Heart left ventricle (tissue), 16 donors: ENCODE measurements around the gene RARRES2. TPM values are rescaled to one million over a fixed set of nuclear protein-coding genes. Genes with fewer than 3 reads are reported as not detected.

Source experiments
- ATAC-seq, 4 donors: fragments of 200-7000 bp; cut with Tn5 transposase; one replicate each; pipeline ENCODE4 v1.9.1; 2020 to 2022; ENCODE audit warnings: moderate library complexity in 4 of 4, mild to moderate bottlenecking in 3 of 4, moderate number of reproducible peaks in 1 of 4
- DNase-seq, 5 donors: peaks; one replicate each; pipeline ENCODE4 v3.0.0-alpha.2; 2020
- H3K27ac ChIP-seq, 12 donors: fragments of 200-600 bp; sonication (generic) in 4 of 12; one replicate each; pipeline versions ENCODE4 v1.5.0 to v1.8.0; 2016 to 2022; ENCODE audit warnings: mild to moderate bottlenecking in 2 of 12
- H3K27me3 ChIP-seq, 9 donors: fragments of 200-600 bp; sonication (generic) in 2 of 9; one replicate each; pipeline versions ENCODE4 v1.5.1 to v1.8.0; 2016 to 2022; ENCODE audit warnings: mild to moderate bottlenecking in 3 of 9
- H3K36me3 ChIP-seq, 9 donors: fragments of 200-600 bp; sonication (generic) in 2 of 9; one replicate each; pipeline versions ENCODE4 v1.5.0 to v1.8.0; 2018 to 2022; ENCODE audit warnings: mild to moderate bottlenecking in 2 of 9
- H3K4me1 ChIP-seq, 12 donors: fragments of 200-600 bp; sonication (generic) in 4 of 12; one replicate each; pipeline versions ENCODE4 v1.5.0 to v1.8.0; 2016 to 2022; ENCODE audit warnings: mild to moderate bottlenecking in 3 of 12
- H3K4me3 ChIP-seq, 12 donors: fragments of 200-600 bp; sonication (generic) in 4 of 12; one replicate each; pipeline versions ENCODE4 v1.5.0 to v1.8.0; 2017 to 2022; ENCODE audit warnings: mild to moderate bottlenecking in 9 of 12, moderate library complexity in 4 of 12
- H3K9me3 ChIP-seq, 12 donors: fragments of 200-600 bp; sonication (generic) in 4 of 12; one replicate each; pipeline versions ENCODE4 v1.5.0 to v1.8.0; 2016 to 2022; ENCODE audit warnings: mild to moderate bottlenecking in 1 of 12
- POLR2A ChIP-seq, 2 donors: fragments of 450-650 bp; IDR thresholded peaks; one replicate each; pipeline ENCODE4 v1.6.1; 2017; ENCODE audit warnings: antibody characterized with exemption in 2 of 2, mild to moderate bottlenecking in 2 of 2, moderate library complexity in 2 of 2
- WGBS, 4 donors: extraction: QIAGEN DNeasy Blood & Tissue Kit in 2 of 4; methylation state at CpG; one replicate each; pipeline versions ENCODE4 v1.1.5 to v1.1.7; 2013 to 2018; 5-methylcytosine and 5-hydroxymethylcytosine counted together
- intact Hi-C, 10 donors: fragments of 100-400 bp; cut with DNase I; formaldehyde crosslinking; loops; one replicate each; pipeline versions ENCODE4 v1.11.1 to v1.14.2; 2022
- polyA plus RNA-seq, 2 donors: library from polyadenylated mRNA; stranded (reverse); fragments of 200-250 nt; gene quantifications; one replicate each; pipeline ENCODE4 v1.2.3, GENCODE V29; 2013
- total RNA-seq, 9 donors: library from RNA; depleted of rRNA in 2 of 9; stranded (reverse); fragments of >200 nt in 2 of 9; fragmentation: NEBNext Ultra II Directional in 3 of 9; extraction: Animal tissue kit (Norgen Biotek cat#: 25700) in 3 of 9; gene quantifications; one replicate each; pipeline versions ENCODE4 v1.1.0 to v1.2.4, GENCODE V29; 2016 to 2023
- TF ChIP-seq, protein P1 (sequence below), 12 donors: fragments of 200-600 bp; sonication (generic) in 4 of 12; IDR thresholded peaks; one replicate each; pipeline versions ENCODE4 v1.5.0 to v1.8.0; 2018 to 2022; ENCODE audit warnings: antibody characterized with exemption in 12 of 12, mild to moderate bottlenecking in 5 of 12
- donor health status: ischemic (EF 13 %, LVEDD 7.1; RV severe dilation, severe dysfunction).
- donor health status: healthy with polysubstance abuse.
- donor health status: DM: no; HTN: yes; CAD: no.
- donor health status: DM: no; HTN: no; CAD: no.
- donor health status: ischemic (EF 25% LVEDD 6.9; RV normal size, moderate dysfunction).
- donor health status: ischemic (EF 25% LVEDD 5.7; RV mildly dilated, moderate dysfunction).
- donor health status: healthy.
- donor health status: DM: yes; HTN: yes; CAD: no.
- donor health status: ischemic (EF 35%, LVEDD 5.7; RV mildly dilated, moderate dysfunction).
- donor health status: nonischemic (EF 11% LVEDD 7.7; RV severe dilation, severe dysfunction).
- donor health status: DM: yes; HTN: yes; CAD: no.
- donor health status: PGD.
- donor health status: ischemic (EF 29% LVEDD 5.4; RV normal size, mild dysfunction).
- donor health status: nonischemic (EF 23%, LVEDD 6.1; RV moderate dilation, normal function).

The RARRES2 gene
- total and polyA plus RNA-seq, 11 donors: 3.9 to 108 (median 12.6) TPM

DNA sequence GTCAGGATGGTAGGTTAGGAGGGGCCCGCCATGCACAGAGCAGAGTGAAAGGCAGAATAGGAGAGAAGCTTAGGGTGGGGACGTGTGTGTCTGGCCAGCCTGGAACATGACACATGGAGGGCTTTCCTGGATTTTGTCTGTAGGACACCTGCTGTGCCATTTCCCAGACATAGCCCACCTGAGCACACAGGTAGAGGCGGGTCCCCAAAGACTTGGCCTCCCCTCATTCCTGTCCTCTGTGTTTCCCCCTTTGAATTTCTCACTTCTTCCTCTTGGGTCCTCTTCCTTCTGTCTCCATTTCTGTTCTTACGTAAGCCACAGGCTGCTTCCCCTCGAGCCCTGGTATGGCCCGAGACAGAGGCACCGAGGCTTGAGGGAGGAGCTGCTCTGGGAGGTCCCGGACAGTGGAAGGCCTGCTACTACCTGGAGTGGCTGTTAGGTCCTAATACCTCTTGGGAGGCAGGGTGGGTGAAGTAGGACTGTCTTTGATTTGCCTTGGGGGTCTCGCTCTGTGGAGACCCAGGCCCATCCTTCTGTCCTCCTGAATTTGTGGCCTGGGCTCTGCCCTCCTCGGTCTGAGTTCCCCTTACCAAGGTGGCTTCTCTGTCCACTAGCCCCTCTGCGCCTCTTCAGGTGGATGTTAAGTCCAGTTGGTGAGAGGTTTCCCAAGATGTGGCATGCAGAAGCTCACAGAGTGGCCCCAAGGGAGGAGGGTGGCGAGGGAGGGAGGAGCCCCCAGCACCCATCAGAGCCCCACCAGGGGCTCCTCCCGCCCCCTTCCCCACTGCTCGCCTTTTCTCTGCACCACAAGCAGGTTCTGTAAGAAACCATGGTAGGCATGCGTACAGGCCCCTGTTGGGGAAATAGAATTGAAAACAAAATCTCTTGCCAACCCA is 43.2 kb upstream of the RARRES2 start:
- TF ChIP-seq, protein P1, sequence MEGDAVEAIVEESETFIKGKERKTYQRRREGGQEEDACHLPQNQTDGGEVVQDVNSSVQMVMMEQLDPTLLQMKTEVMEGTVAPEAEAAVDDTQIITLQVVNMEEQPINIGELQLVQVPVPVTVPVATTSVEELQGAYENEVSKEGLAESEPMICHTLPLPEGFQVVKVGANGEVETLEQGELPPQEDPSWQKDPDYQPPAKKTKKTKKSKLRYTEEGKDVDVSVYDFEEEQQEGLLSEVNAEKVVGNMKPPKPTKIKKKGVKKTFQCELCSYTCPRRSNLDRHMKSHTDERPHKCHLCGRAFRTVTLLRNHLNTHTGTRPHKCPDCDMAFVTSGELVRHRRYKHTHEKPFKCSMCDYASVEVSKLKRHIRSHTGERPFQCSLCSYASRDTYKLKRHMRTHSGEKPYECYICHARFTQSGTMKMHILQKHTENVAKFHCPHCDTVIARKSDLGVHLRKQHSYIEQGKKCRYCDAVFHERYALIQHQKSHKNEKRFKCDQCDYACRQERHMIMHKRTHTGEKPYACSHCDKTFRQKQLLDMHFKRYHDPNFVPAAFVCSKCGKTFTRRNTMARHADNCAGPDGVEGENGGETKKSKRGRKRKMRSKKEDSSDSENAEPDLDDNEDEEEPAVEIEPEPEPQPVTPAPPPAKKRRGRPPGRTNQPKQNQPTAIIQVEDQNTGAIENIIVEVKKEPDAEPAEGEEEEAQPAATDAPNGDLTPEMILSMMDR (IDR thresholded peaks at IDR 0.05): no peak
- TF ChIP-seq POLR2A (IDR thresholded peaks at IDR 0.05): no peak
- Histone ChIP-seq H3K4me1 (peaks cover 0 to 53% (median 12%) of the 10 kb centered on the region in 12 donors), H3K36me3 (peaks cover 0 to 3% (median 0%) of the 10 kb centered on the region in 9 donors), H3K27ac (peak overlapping the region in 1 of 12 donors; percentile 51), H3K4me3 (no peak overlapping the region), H3K9me3 (no peaks in the 10 kb centered on the region), H3K27me3 (no peaks in the 10 kb centered on the region)
- ATAC-seq (no peak), DNase-seq (peak in 1 of 5 donors; percentile 41)
- 86 to 92% (median 90%) methylated on average over 15 of the region's 15 CpGs for WGBS, 4 donors
- intact Hi-C loops: no loop called here

DNA sequence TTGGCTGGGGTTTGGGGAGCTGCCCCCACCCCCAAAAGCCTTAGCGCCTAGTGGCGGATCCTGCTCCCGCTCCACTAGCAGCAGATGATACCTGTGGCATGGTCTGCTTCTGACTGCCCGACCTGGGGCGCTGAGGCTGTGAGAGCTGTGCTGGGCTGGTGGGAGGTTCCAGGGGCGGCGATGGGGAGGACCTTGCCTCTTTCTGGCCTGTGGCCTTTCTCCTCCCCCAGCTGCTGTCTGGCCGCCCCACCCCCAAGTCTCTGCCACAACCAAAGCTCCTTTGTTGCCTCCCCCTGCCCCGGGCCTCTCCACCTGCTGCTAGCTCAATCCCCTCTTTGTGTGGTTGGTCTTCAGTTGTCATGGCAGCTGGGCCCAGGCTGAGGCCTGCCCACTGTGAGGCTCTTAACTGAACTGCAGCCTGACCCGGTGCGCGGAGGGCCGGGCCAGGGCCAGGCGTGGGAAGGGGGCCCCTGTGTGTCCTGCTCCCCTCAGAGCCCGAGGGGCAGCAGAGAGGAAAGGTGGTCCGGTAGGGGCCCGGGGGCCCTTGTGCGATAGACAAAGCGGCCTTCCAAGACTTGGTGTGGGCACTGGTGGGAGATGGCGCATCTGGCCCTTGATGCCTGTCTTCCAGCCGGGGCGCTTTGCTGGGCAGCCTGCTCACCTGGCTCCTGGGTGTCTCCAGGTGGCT is 42.4 kb upstream of the RARRES2 start:
- Histone ChIP-seq H3K36me3 (peaks cover 0 to 3% (median 0%) of the 10 kb centered on the region in 9 donors), H3K27ac (peak overlapping the region in 1 of 12 donors; percentile 51), H3K4me3 (no peak overlapping the region), H3K9me3 (no peaks in the 10 kb centered on the region), H3K4me1 (peaks cover 0 to 48% (median 13%) of the 10 kb centered on the region in 12 donors), H3K27me3 (no peaks in the 10 kb centered on the region)
- DNase-seq (peak in 1 of 5 donors; percentile 47), ATAC-seq (no peak)
- intact Hi-C loops: no loop called here
- TF ChIP-seq, protein P1 (IDR thresholded peaks at IDR 0.05): no peak
- TF ChIP-seq POLR2A (IDR thresholded peaks at IDR 0.05): no peak
- WGBS, 4 donors: 82 to 91% (median 83%) methylated on average over 19 to 22 of the region's 22 CpGs

DNA sequence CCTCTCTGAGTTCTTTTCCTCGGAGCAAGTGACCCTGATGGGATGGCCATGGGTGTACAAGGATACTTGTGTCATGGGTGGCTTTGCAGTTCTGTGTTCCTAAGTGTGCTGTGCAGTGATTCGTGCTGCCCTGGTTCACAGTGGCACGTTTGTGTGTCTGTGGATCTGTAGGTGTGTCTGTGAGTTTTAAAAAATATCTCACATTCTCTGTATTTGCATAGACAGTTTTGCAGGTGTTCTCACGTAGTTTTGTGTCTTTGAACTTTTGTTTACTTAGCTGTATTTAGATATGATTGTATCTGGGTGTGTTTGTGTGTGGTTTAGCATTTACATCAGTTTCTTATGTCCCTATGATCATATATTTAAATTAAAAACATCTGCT is 41.4 kb upstream of the RARRES2 start:
- no peak for ATAC-seq
- H3K36me3 ChIP-seq: peaks cover 0 to 3% (median 0%) of the 10 kb centered on the region in 9 donors
- H3K4me3 ChIP-seq: no peak overlapping the region
- whole genome bisulfite sequencing, 4 donors: 69 to 77% (median 74%) methylated on average over 4 of the region's 4 CpGs
- peak overlapping the region in 1 of 12 donors; percentile 3 for H3K27ac ChIP-seq
- intact Hi-C loops: no loop called here
- H3K4me1 ChIP-seq: peaks cover 0 to 51% (median 19%) of the 10 kb centered on the region in 12 donors
- no peaks in the 10 kb centered on the region for H3K27me3 ChIP-seq
- DNase-seq: no peak
- no peak for TF ChIP-seq POLR2A (IDR thresholded peaks at IDR 0.05)
- TF ChIP-seq, protein P1 (IDR thresholded peaks at IDR 0.05): no peak
- H3K9me3 ChIP-seq: no peaks in the 10 kb centered on the region
